Ascending aorta (tissue), 2 donors: ENCODE data around the gene IRF2BP1. TPM values are rescaled to one million over a fixed set of nuclear protein-coding genes. Genes with fewer than 3 reads are reported as not detected.

Experiments used
- DNase-seq, 2 donors: peaks; one replicate each; pipeline ENCODE4 v3.0.0-alpha.2; 2019; ENCODE audit warnings: low spot score in 2 of 2
- H3K27ac ChIP-seq, 2 donors: fragments of 200-600 bp; sonication (generic); one replicate each; pipeline ENCODE4 v1.5.1; 2016 to 2017; ENCODE audit warnings: mild to moderate bottlenecking in 1 of 2
- H3K27me3 ChIP-seq: fragments of 200-600 bp; sonication (generic); one replicate; pipeline ENCODE4 v1.5.1; 2017
- H3K36me3 ChIP-seq, 2 donors: fragments of 200-600 bp; sonication (generic); one replicate each; pipeline ENCODE4 v1.5.1; 2016
- H3K4me1 ChIP-seq, 2 donors: fragments of 200-600 bp; sonication (generic); one replicate each; pipeline ENCODE4 v1.5.1; 2016 to 2017; ENCODE audit warnings: mild to moderate bottlenecking in 1 of 2
- H3K4me3 ChIP-seq, 2 donors: fragments of 200-600 bp; sonication (generic); one replicate each; pipeline ENCODE4 v1.5.1; 2016 to 2017; ENCODE audit warnings: mild to moderate bottlenecking in 1 of 2
- H3K9me3 ChIP-seq, 2 donors: fragments of 200-600 bp; sonication (generic); one replicate each; pipeline ENCODE4 v1.5.1; 2016
- intact Hi-C: fragments of 100-400 bp; cut with DNase I; formaldehyde crosslinking; loops from one replicate; pipeline ENCODE4 v1.15.1; 2023
- total RNA-seq: library from RNA; depleted of rRNA; stranded (reverse); fragments of >200 nt; gene quantifications from one replicate; pipeline ENCODE4 v1.1.0, GENCODE V29; 2016
- TF ChIP-seq, protein P1 (sequence below), 3 experiments: fragments of 200-600 bp in 2 of 3; fragments of 450-650 bp in 1 of 3; sonication (generic) in 2 of 3; IDR thresholded peaks; one replicate each; pipeline ENCODE4 v1.5.1; 2016 to 2019; ENCODE audit warnings: antibody characterized with exemption in 3 of 3, mild to moderate bottlenecking in 1 of 3, moderate library complexity in 1 of 3

Gene IRF2BP1
- total RNA-seq, 1 donor from 2014 or later, result 45.7 TPM

DNA sequence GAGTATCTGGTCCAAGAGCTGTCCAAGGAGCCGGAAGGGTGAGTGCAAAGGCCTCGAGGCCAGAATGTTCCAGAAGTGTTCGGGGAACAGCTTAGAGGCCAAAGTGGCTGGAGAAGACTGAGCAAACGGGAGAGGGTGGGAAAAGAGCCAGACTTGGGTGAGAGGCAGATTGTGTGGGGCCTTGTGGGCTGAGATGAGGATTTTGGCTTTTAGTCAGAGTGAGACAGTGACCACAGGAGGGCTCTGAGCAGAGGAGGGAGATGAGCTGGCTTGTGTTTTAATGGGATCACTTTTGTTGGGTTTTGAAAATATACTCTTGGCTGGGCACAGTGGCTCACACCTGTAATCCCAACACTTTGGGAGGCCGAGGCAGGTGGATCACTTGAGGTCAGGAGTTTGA lies 23.0 kb upstream of the IRF2BP1 start:
- TF ChIP-seq, protein P1, sequence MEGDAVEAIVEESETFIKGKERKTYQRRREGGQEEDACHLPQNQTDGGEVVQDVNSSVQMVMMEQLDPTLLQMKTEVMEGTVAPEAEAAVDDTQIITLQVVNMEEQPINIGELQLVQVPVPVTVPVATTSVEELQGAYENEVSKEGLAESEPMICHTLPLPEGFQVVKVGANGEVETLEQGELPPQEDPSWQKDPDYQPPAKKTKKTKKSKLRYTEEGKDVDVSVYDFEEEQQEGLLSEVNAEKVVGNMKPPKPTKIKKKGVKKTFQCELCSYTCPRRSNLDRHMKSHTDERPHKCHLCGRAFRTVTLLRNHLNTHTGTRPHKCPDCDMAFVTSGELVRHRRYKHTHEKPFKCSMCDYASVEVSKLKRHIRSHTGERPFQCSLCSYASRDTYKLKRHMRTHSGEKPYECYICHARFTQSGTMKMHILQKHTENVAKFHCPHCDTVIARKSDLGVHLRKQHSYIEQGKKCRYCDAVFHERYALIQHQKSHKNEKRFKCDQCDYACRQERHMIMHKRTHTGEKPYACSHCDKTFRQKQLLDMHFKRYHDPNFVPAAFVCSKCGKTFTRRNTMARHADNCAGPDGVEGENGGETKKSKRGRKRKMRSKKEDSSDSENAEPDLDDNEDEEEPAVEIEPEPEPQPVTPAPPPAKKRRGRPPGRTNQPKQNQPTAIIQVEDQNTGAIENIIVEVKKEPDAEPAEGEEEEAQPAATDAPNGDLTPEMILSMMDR (IDR thresholded peaks at IDR 0.05), result no peak
- Histone ChIP-seq H3K27me3 (no peaks in the 10 kb centered on the region), H3K36me3 (no peaks in the 10 kb centered on the region), H3K4me1 (no peaks in the 10 kb centered on the region), H3K27ac (no peak overlapping the region), H3K4me3 (no peak overlapping the region), H3K9me3 (no peaks in the 10 kb centered on the region)
- DNase-seq, result no peak
- intact Hi-C loops, result no loop called here

- intact Hi-C loops, result no loop called here
- no peak overlapping the region for H3K4me3 ChIP-seq
- no peaks in the 10 kb centered on the region for H3K9me3 ChIP-seq
- H3K4me1 ChIP-seq, result peaks cover 1 to 4% of the 10 kb centered on the region in 2 donors
- H3K36me3 ChIP-seq, result no peaks in the 10 kb centered on the region
- TF ChIP-seq, protein P1 (IDR thresholded peaks at IDR 0.05), result no peak
- DNase-seq, result no peak
- H3K27me3 ChIP-seq, result no peaks in the 10 kb centered on the region
- no peak overlapping the region for H3K27ac ChIP-seq
Measured at GRCh38 chr19:45906221-45906620, 20.3 kb upstream of the IRF2BP1 start.

- H3K4me1 ChIP-seq, result peaks cover 7 to 9% of the 10 kb centered on the region in 2 donors
- no peaks in the 10 kb centered on the region for H3K27me3 ChIP-seq
- no peak for DNase-seq
- intact Hi-C loops, result no loop called here
- no peak overlapping the region for H3K27ac ChIP-seq
- no peaks in the 10 kb centered on the region for H3K36me3 ChIP-seq
- no peak overlapping the region for H3K4me3 ChIP-seq
- TF ChIP-seq, protein P1 (IDR thresholded peaks at IDR 0.05), result no peak
- no peaks in the 10 kb centered on the region for H3K9me3 ChIP-seq
Measured at GRCh38 chr19:45905011-45905410, 19.1 kb upstream of the IRF2BP1 start.

DNA sequence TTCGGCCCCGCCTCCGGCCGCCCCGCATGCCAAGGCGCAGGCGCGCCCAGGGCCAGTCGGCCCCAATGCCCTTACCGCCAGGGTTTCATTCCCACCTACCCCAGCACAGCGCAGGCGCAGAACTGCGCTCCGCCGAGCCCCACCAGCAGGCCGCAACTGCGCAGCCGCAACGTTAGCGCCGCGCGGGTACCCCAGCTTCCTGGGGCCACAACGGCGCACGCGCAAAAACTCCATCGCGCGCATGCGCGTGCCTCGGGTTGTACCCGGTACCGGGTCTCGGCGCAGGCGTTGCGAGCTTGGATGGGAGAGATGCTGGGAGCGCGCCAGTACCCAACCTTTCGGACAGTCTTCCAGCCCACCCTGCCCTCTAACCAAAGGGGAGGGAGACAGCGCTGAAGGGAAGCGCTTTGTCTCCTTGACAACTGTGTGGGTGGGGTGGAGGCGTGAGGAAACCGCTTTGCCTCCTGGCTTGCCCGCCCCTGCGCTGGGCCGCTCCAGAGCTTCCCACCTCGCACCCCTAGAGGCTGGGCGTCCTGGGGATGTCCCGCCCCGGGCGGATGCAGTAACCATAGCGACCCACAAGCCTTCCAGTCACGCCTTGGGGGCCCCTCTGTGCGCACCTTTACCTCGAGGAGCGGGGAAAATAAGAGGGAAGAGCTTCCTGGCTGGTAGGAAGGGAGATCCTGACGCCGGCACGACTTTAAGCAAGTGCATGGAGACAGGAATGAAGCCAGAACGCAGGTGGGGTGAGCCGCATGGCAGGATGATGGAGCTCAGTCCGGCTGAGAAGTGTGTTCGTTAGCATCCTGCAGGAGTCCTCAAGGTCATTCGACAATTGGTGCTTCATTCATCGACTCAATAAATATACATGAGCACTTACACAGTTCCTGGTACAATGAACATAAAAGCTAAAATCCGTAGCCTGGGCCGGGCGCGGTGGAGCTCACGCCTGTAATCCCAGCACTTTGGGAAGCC lies 17.0 kb upstream of the IRF2BP1 start:
- Histone ChIP-seq H3K4me1 (peaks cover 7 to 9% of the 10 kb centered on the region in 2 donors), H3K36me3 (peaks cover 16 to 17% of the 10 kb centered on the region in 2 donors), H3K4me3 (peak overlapping the region; percentile 72 to 86), H3K27ac (peak overlapping the region; percentile 39 to 57), H3K27me3 (no peaks in the 10 kb centered on the region), H3K9me3 (no peaks in the 10 kb centered on the region)
- peak; percentile 88 to 99 for DNase-seq
- TF ChIP-seq, protein P1 (IDR thresholded peaks at IDR 0.05), result no peak
- intact Hi-C loops, result loop anchor here (1.0 to 2.0 kb wide), 4 partner anchors 17 to 92 kb away; partner anchors contain the start of genes CCDC61, IRF2BP1 and SYMPK

DNA sequence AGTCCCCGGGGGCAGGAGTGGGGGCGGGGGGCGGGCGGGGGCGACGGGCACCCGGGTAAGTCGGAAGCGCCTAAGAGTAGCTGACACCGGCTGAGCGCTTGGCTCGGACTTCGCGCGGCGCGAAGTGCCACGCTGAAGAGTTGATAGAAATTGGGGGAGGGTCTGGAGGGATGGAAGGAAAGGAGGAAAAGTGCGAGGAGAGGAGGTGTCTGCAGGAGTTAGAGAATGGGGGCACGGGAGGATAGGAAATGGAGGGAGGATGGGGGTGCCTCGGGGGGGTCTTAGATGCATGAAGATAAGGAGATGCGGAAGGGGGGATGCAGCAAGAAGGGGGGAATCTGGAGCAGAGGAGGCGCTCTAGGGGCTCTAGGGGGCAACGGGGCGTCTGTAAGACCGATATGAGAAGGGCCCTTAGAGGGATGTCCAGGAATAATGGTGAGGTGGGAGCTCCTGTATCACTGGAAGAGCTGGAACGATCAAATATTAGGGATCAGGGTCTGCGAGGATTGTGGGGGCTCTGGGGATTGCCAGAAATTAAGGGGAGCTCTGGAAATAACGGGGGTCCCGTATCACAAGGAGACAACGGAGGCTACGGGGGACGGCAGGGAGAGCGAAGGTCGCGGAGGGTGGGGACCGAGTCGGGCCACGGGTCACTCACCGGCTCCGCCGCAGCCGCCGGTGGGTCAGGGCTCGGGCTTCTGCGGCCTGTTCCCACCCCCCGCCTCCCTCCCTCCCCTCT lies 16.1 kb upstream of the IRF2BP1 start, which contains the start of gene MYPOP:
Gene MYPOP, minus strand, starts transcription at position 702 of the 739 bp plus-strand sequence. CDS start 840 bp downstream, outside the sequence.
- H3K27ac ChIP-seq, result peak within 1 kb of the TSS; percentile 39 to 57
- intact Hi-C loops, result loop anchor here (1.0 to 2.0 kb wide), 3 partner anchors 25 to 93 kb away; partner anchors contain the start of genes CCDC61 and SYMPK
- peaks cover 16 to 18% of the 10 kb centered on the region in 2 donors for H3K36me3 ChIP-seq
- no peaks in the 10 kb centered on the region for H3K27me3 ChIP-seq
- peak within 1 kb of the TSS; percentile 72 to 86 for H3K4me3 ChIP-seq
- TF ChIP-seq, protein P1 (IDR thresholded peaks at IDR 0.05), result no peak
- H3K4me1 ChIP-seq, result peaks cover 7 to 9% of the 10 kb centered on the region in 2 donors
- no peak for DNase-seq
- no peaks in the 10 kb centered on the region for H3K9me3 ChIP-seq
